Fibroblast of lung (primary cell): ENCODE measurements around the gene HOXB1.

Source experiments
- EZH2 ChIP-seq: IDR thresholded peaks from 2 replicates; pipeline ENCODE4 v1.5.1; 2012; ENCODE audit warnings: low read length, control low read depth, mild to moderate bottlenecking; ENCODE audit errors: missing control alignments
- TF ChIP-seq, protein P1 (sequence below), 2 donors: IDR thresholded peaks in 1 of 2; conservative IDR thresholded peaks in 1 of 2; 1 replicate in 1 of 2; 2 replicates in 1 of 2; pipeline ENCODE4 v1.5.1; 2011 to 2012; ENCODE audit warnings: low read length in 2 of 2, control low read depth in 1 of 2, inconsistent platforms in 1 of 2, low read depth in 1 of 2, mild to moderate bottlenecking in 1 of 2

DNA sequence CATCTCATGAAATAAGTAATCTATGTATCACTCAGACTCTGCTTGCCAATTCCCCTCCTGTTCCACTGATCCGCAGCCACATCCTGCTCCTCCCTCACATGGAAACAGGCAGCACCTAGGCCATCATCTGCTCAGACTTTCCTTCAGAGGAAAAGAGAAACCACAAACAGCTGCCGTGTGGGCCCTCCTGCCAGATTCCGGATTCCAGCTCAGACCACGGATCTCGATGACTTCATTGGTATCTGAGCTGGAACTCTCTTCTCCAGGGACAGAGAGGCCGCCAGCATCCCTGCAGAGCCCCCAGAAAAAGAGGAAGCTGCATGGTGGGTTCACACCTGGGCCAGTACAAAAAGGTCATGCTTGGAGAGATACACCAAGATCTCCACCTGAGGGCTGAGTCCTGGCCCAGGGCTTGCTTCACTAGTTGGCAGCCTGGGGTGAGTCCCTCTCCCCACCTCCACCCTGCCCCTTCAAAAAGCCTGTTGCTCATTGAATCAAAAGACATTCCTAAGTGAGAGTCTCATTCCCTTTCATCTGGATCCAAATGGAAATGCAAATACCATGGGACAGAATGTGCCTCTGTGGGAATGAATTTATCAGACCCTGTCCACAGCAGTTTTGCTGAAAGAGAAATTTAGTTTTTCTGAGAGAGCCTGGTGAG is 47.2 kb downstream of the HOXB1 start:
- TF ChIP-seq EZH2: no peak
- TF ChIP-seq, protein P1, sequence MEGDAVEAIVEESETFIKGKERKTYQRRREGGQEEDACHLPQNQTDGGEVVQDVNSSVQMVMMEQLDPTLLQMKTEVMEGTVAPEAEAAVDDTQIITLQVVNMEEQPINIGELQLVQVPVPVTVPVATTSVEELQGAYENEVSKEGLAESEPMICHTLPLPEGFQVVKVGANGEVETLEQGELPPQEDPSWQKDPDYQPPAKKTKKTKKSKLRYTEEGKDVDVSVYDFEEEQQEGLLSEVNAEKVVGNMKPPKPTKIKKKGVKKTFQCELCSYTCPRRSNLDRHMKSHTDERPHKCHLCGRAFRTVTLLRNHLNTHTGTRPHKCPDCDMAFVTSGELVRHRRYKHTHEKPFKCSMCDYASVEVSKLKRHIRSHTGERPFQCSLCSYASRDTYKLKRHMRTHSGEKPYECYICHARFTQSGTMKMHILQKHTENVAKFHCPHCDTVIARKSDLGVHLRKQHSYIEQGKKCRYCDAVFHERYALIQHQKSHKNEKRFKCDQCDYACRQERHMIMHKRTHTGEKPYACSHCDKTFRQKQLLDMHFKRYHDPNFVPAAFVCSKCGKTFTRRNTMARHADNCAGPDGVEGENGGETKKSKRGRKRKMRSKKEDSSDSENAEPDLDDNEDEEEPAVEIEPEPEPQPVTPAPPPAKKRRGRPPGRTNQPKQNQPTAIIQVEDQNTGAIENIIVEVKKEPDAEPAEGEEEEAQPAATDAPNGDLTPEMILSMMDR (conservative IDR thresholded peaks at IDR 0.05 in 1 of 2, IDR thresholded peaks at IDR 0.05 in 1 of 2; ENCODE audit: low read depth in 1 of 2, low read length in 2 of 2): no peak
